Measurements from ENCODE around the gene CMIP. TPM values are rescaled to one million over a fixed set of nuclear protein-coding genes. Genes with fewer than 3 reads are reported as not detected.

CMIP gene
- polyA plus RNA-seq, 3 donors, result 0.85 to 61.9 (median 0.93) TPM

- Histone ChIP-seq H2AFZ (ENCODE audit: insufficient read depth, low read depth, low read length, poor library complexity, severe bottlenecking) (no peak overlapping the region), H3K79me2 (ENCODE audit: insufficient read depth, low read length) (peaks cover 77% of the 10 kb centered on the region), H3K4me3 (replicated peaks in 1 of 3; ENCODE audit: low read depth in 2 of 3, low read length in 3 of 3) (no peak overlapping the region), H3K9ac (ENCODE audit: insufficient read depth, low read length, poor library complexity, severe bottlenecking) (no peak overlapping the region), H3K4me1 (ENCODE audit: control insufficient read depth in 1 of 2, insufficient read depth in 2 of 2, low read length in 2 of 2) (peaks cover 3 to 6% of the 10 kb centered on the region in 2 donors), H3K4me2 (replicated peaks; ENCODE audit: extremely low read depth, low read length, poor library complexity, severe bottlenecking) (no peak overlapping the region), H3K27me3 (ENCODE audit: control insufficient read depth in 2 of 2, insufficient read depth in 2 of 2, low read length in 2 of 2) (no peaks in the 10 kb centered on the region), H4K20me1 (ENCODE audit: insufficient read depth, low read length) (peaks cover 100% of the 10 kb centered on the region), H3K27ac (ENCODE audit: low read depth in 1 of 2, low read length in 2 of 2) (no peak overlapping the region), H3K9me3 (replicated peaks in 1 of 2; ENCODE audit: control insufficient read depth in 1 of 2, insufficient read depth in 1 of 2, low read length in 2 of 2) (no peaks in the 10 kb centered on the region), H3K36me3 (replicated peaks in 1 of 2; ENCODE audit: control insufficient read depth in 1 of 2, insufficient read depth in 2 of 2, low read length in 2 of 2) (peaks cover 20 to 53% of the 10 kb centered on the region in 2 donors)
- no peak for DNase-seq
- H3K9me3 Mint-ChIP-seq, result peaks cover 0 to 4% (median 0%) of the 10 kb centered on the region in 7 donors
- TF ChIP-seq, protein P1, sequence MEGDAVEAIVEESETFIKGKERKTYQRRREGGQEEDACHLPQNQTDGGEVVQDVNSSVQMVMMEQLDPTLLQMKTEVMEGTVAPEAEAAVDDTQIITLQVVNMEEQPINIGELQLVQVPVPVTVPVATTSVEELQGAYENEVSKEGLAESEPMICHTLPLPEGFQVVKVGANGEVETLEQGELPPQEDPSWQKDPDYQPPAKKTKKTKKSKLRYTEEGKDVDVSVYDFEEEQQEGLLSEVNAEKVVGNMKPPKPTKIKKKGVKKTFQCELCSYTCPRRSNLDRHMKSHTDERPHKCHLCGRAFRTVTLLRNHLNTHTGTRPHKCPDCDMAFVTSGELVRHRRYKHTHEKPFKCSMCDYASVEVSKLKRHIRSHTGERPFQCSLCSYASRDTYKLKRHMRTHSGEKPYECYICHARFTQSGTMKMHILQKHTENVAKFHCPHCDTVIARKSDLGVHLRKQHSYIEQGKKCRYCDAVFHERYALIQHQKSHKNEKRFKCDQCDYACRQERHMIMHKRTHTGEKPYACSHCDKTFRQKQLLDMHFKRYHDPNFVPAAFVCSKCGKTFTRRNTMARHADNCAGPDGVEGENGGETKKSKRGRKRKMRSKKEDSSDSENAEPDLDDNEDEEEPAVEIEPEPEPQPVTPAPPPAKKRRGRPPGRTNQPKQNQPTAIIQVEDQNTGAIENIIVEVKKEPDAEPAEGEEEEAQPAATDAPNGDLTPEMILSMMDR (IDR thresholded peaks at IDR 0.05), result no peak
- H3K27ac Mint-ChIP-seq, result peak overlapping the region in 1 of 7 donors; percentile 23
- peaks cover 29% of the 10 kb centered on the region for H3K4me1 Mint-ChIP-seq
- WGBS (ENCODE audit: insufficient coverage), result 94% methylated on average over 7 of the region's 8 CpGs
- H3K36me3 Mint-ChIP-seq, result peaks cover 38 to 46% of the 10 kb centered on the region in 2 donors
- H3K27me3 Mint-ChIP-seq (ENCODE audit: low read depth in 3 of 3), result peaks cover 0 to 4% (median 0%) of the 10 kb centered on the region in 3 donors
- no peak overlapping the region for H3K4me3 Mint-ChIP-seq
- intact Hi-C loops (cut with micrococcal nuclease), result no loop called here
Observed at GRCh38 chr16:81604960-81605383, 160.4 kb downstream of the CMIP start.

- Histone ChIP-seq H3K4me3 (replicated peaks in 1 of 3; ENCODE audit: low read depth in 2 of 3, low read length in 3 of 3) (no peak overlapping the region), H3K27me3 (ENCODE audit: control insufficient read depth in 2 of 2, insufficient read depth in 2 of 2, low read length in 2 of 2) (no peaks in the 10 kb centered on the region), H2AFZ (ENCODE audit: insufficient read depth, low read depth, low read length, poor library complexity, severe bottlenecking) (no peak overlapping the region), H3K9me3 (replicated peaks in 1 of 2; ENCODE audit: control insufficient read depth in 1 of 2, insufficient read depth in 1 of 2, low read length in 2 of 2) (no peaks in the 10 kb centered on the region), H3K79me2 (ENCODE audit: insufficient read depth, low read length) (peaks cover 75% of the 10 kb centered on the region), H4K20me1 (ENCODE audit: insufficient read depth, low read length) (peaks cover 100% of the 10 kb centered on the region), H3K36me3 (replicated peaks in 1 of 2; ENCODE audit: control insufficient read depth in 1 of 2, insufficient read depth in 2 of 2, low read length in 2 of 2) (peaks cover 31 to 64% of the 10 kb centered on the region in 2 donors), H3K27ac (ENCODE audit: low read depth in 1 of 2, low read length in 2 of 2) (no peak overlapping the region), H3K9ac (ENCODE audit: insufficient read depth, low read length, poor library complexity, severe bottlenecking) (no peak overlapping the region), H3K4me2 (replicated peaks; ENCODE audit: extremely low read depth, low read length, poor library complexity, severe bottlenecking) (no peak overlapping the region), H3K4me1 (ENCODE audit: control insufficient read depth in 1 of 2, insufficient read depth in 2 of 2, low read length in 2 of 2) (peaks cover 3 to 6% of the 10 kb centered on the region in 2 donors)
- no peak for DNase-seq
- WGBS (ENCODE audit: insufficient coverage), result 100% methylated on average over 4 of the region's 4 CpGs
- H3K27me3 Mint-ChIP-seq (ENCODE audit: low read depth in 3 of 3), result peaks cover 0 to 4% (median 0%) of the 10 kb centered on the region in 3 donors
- TF ChIP-seq, protein P1 (IDR thresholded peaks at IDR 0.05), result no peak
- peaks cover 49 to 54% of the 10 kb centered on the region in 2 donors for H3K36me3 Mint-ChIP-seq
- intact Hi-C loops (cut with micrococcal nuclease), result no loop called here
- no peak overlapping the region for H3K27ac Mint-ChIP-seq
- H3K4me3 Mint-ChIP-seq, result no peak overlapping the region
- peaks cover 0 to 4% (median 0%) of the 10 kb centered on the region in 7 donors for H3K9me3 Mint-ChIP-seq
- H3K4me1 Mint-ChIP-seq, result peaks cover 23% of the 10 kb centered on the region
Observed at GRCh38 chr16:81606039-81606438, 161.4 kb downstream of the CMIP start.

All from CD14-positive monocyte (primary cell).